Raji (cell line): Measurements from ENCODE around the gene MYOCOS.

Experiments
- POLR2A ChIP-seq: IDR thresholded peaks from 2 replicates; pipeline ENCODE4 v1.6.1; 2011; ENCODE audit warnings: low read depth, low read length, control low read depth; ENCODE audit not compliant: insufficient read depth

Gene MYOCOS

DNA sequence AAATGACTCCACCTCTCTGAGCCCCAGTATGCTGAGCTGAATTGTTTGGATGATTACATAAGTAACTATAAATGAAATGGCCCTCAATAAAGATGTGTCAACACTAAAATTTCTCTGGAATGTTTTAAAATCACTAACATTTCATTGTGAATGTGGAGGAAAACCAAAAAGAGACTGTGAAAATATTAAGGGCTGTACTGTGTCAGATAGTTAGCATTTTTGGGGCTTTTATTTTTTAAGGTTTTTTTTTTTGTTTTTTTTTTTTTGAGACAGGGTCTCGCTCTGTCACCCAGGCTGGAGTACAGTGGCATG is 24.2 kb downstream of the MYOCOS start:
- TF ChIP-seq POLR2A: no peak

DNA sequence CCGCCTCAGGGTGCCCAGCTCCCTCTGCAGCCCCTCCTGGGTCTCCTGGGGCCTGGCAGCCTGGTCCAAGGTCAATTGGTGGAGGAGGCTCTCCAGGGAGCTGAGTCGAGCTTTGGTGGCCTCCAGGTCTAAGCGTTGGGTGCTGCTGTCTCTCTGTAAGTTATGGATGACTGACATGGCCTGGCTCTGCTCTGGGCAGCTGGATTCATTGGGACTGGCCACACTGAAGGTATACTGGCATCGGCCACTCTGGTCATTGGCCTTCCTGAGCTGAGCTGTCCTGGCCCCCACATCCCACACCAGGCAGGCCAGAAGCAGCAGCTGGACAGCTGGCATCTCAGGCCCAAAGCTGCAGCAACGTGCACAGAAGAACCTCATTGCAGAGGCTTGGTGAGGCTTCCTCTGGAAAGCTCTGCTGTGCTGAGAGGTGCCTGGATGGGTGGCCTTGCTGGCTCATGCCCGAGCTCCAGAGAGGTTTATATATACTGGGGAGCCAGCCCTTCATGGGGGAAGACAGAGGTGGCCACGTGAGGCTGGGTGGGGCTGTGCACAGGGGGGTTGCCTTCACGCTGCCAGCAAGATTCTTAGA is 30.3 kb downstream of the MYOCOS start, which contains the start of gene MYOC:
Gene MYOC, minus strand, starts transcription at position 455 of the 589 bp plus-strand sequence. Its CDS starts 77 bp downstream, at position 378.
- TF ChIP-seq POLR2A: no peak

DNA sequence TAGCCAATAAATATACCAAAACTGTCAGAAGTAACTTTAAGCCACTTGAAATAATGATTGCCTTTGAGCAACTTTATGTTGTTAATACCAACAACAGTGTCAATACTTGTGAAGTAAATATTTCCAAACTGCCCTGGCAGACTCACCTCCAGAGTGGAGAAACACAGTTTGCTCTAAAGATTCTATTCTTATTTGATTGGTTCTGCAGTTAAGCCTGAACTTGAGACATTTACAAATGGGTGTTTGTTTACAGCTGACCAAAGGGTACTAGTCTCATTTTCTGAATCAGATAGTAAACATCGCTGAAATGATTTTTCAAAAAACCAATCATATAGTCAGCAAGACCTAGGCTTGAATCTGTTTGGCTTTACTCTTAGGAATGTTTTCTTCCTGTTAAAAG is 31.8 kb downstream of the MYOCOS start:
- TF ChIP-seq POLR2A: no peak

DNA sequence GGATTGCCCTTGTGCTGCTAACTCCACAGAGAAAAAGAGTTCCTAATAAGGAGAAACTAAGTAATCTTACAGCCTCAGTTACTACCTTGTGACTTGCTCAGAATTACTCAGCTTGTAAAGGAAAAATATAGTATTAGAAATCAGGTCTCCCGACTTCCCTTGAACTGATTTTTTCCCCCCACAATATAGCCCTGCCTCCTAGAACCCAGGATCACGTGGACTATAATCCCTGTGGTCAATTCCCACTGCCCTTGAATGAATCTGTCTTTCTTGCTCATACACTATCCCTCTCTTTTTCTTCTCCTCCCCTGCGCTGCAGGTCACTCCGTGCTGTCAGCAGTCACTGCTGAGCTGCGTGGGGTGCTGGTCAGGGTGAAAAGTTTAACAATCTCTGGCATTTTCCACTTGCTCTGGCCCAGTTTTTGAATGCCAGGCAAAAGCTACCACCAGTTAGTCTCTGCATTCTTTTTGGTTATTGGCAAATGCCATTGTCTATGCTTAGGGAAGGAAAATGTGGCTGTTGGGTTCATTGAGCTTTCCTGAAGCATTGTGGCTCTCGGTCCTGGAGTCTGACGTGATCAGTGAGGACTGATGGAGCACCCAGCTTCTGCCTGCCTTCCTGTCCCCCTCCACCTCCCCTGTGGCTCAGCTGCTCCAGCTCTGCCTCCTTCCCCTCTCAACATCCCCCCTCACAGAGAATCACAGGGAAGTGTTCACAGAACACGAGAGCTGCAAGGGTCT is 32.3 kb downstream of the MYOCOS start:
- TF ChIP-seq POLR2A: no peak

GRCh38 chr1:171654942-171655745 is 33.1 kb downstream of the MYOCOS start:
- no peak for TF ChIP-seq POLR2A

DNA sequence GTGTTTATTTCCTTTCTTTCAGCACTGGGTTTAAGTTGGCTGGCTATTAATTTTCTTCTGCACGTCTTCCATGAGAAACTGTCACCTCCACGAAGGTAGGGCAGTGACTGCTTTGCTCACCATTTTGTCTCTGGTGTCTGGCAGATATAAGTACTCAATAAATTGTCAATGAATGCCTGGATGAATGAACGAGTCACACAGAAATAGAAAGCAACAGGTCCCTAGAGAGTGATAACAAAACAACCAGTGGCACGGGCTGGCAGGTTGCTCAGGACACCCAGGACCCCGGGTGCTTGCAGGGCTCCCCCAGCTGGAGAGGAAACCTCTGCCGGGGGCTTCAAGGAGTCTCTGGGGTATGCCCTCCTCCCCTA is 33.7 kb downstream of the MYOCOS start:
- TF ChIP-seq POLR2A: no peak

DNA sequence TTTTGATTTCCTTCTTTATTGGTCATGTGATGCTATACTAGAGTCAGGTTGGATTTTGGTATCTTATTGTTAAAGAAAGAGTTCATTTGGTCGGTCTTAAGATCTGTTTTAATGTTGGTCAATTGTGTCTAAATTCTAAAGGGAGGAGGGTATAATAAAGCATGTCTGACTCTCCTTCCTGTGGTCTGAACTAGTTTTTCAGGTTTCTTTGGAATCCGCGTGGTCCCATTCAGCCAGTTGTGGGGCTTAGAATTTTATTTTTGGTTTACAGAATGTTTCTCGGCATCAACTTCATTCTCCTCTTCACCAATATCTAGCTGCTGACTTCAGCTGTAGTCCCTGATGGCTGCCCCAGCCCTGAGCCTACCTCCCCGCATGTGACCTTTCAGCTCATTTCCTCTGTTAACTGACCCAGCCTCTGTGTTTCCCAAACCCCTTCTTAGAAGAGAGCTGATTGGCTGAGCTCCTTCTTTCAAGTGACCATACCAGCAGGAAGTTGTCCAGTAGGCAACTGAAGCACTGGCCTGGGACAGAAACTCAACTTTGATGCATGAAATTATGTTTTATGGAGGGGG is 39.1 kb downstream of the MYOCOS start:
- no peak for TF ChIP-seq POLR2A

DNA sequence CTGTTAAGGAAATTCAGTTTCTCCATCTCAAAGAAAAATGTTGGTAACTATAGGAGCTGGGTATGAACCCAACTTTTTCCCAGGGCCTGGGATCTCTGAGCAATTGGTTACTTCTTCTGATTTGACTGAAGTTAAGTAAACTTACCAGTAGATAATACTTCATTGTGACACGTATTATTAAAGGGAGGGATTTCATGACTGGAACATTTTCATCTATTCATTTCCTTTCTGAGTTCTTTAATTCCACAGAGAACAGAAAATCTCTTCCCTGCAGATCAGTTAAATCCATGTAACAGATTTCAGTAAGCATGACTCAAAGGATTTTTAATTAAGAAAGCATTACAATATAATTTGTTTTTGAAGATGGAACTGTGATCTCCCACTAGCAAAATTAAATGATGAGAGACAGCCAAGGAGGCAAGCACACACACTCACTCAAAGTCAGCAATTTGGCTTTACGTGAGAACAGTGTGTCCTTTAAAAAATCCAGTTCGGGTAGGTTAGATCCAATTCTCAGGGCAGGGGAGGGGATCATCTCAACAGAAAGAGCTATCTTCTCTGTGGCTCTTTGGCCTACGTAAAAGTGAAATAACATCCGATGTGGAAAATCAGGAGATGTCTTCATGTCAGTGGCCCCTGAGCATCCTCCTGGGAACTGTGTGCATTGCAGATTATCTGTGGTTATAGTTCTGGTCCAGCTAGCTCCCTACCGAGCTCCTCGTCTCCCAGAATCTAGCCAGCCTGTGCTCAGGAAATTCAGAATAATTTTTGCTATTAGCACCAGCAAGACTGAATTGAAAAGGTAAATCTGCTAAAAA is 41.2 kb downstream of the MYOCOS start:
- TF ChIP-seq POLR2A: no peak

DNA sequence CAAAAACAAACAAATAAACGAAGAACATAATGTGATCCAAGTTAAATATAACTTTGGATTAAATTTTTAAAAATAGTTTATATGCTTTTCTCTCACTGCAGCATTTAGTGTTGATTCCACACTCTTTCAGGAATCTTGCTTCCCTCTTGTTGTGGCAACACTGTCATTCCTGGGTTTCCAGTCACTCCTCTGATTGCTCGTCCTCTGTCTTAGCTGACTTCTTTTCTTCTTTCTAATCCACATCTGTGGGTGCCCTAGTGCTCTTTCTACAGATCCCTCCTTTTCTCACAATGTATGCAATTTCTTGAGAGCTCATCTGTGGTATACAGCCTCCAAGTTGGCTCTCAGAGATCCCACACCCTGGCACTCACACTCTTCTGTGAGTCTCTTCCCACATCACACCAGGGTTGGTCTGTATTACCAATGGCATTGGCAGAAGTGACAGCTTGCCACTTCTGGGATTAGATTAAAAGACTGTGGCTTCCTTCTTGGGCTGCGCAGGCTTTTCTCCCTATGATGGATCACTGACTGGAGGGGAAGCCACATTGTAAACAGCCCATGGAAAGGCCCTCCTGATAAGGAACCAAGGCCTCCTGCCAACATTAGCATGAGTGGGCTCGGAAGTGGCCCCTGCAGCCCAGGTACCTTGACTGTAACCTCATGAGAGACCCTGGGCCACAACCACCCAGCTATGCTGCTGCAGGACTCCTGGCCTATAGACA is 42.0 kb downstream of the MYOCOS start:
- TF ChIP-seq POLR2A: no peak

GRCh38 chr1:171664976-171665375 is 42.9 kb downstream of the MYOCOS start:
- no peak for TF ChIP-seq POLR2A

- TF ChIP-seq POLR2A: no peak
Measured at GRCh38 chr1:171666114-171666769, 44.2 kb downstream of the MYOCOS start.

DNA sequence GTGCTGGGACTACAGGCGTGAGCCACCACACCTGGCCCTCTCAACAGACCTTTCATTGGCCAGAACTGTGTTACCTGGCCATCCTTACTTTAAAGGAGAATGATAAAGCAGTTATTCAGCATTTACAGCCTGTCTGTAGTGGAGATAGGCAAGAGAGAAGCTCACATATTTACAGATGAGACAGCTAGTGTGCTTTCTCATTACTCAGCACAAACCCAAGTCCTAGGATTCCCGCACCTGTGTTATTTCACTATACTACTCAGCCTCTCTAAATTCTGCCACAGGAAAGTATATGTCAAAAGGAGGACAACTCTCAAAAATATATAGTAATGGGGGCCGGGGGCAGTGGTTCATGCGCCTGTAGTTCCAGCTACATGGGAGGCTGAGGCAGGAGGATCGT is 46.3 kb downstream of the MYOCOS start:
- no peak for TF ChIP-seq POLR2A

DNA sequence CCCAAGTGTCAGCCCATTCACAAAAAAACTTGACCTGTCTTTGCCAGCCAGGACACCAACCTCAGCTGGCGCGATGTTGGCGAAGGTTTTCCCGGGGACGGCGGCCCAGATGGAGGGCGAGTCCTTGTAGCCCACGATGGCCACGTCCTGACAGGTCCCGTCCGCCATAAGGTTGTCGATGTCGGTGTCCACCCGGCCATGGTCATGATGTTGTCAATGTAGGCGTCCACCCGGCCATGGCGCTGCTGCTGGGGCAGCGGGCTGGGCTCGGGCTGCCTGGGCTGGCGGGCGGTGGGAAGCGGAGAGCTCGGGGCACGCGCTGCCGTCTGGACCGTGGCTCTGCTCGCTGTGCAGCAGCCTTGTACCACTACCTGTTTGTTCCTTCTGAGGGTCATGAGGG is 48.7 kb downstream of the MYOCOS start:
- TF ChIP-seq POLR2A: no peak
